ENCODE data around the gene TOX4.
"Not testable (repeated sequence)": the region's sequence is repeated elsewhere in the genome, so short reads cannot be mapped to it uniquely, and the experiment has no call there.

The TOX4 gene

DNA sequence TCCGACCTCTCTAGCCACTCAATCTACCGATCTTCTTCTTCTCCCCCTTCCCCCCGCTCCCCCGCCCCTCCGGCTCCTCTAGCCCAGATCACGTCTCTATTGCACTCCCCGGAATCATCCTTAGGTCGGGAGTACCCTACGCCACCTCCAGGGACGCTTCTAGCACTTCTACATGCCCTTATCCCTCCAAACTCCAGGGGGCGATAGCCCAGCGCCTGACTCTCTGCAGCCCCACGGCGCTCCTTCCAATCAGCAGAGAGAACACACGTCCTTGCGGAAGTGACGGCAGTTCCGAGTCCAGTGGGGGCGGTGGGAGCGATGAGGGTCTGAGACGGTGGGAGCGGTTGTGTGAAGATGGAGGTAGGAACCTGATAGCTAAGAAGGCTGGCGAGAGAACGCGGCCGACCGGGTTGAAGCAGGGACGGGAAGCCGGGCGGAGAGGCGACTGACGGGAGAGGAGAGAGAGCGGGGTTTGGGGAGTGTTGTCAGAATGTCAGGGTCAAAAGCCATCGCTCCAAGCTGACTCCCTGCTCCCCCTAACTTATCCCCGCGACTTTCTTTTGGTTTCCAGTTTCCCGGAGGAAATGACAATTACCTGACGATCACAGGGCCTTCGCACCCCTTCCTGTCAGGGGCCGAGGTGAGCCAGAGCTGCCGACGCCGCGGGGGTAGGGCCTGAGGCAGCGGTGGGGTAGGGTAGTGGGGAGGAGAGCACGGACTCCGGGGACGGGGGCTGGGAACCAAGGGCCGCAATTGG lies at the start of gene TOX4, which contains the start of gene RAB2B:
Gene TOX4, plus strand, starts transcription at position 271 of the 757 bp plus-strand sequence. Its CDS starts 84 bp downstream, at position 355.
Gene RAB2B, minus strand, starts transcription at position 35 of the 757 bp plus-strand sequence. CDS start 87 bp downstream, outside the sequence.
- peak; percentile 38 to 99 (median 97) for DNase-seq

DNA sequence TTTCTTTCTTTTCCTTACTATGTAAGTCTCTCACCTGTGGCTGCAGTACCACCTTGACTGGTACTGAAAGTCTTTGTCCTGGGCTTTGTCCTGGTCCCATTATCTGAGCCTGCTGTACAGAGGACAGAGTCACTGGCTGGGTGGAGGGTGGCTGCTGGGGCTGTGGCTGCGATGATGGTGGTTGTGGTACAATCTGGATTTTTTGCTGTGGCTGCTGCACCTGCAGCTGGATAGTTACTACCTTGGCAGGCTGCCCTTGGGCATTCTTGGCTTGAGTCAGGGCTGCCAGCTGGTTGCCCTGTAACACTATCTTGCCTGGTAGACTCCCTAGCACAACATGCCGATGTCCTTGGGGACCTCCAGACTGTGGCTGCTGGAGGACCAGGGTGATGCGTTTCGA lies 48.1 kb upstream of the TOX4 start:
- DNase-seq: peak in 2 of 56 donors; percentile 2 to 11

DNA sequence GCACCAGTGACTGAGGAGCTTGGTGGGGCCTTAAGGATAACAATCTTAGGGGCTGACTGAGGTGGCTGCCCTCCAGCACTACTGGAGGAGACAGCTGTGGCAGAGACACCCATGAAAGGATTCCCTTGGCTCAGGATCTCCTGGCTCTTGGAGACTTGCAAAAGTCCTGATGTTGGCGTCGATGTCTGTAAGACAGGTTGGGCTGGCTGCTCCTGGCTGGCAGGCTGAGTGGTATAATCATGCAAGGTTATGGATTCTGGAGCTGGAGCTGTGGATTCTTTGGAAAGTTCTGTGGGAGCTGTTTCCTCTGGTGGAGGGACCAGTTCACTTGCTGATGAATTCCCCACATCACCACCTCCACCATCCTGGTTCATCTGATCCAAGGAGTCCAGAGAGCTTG lies 45.9 kb upstream of the TOX4 start:
- no peak for DNase-seq

DNA sequence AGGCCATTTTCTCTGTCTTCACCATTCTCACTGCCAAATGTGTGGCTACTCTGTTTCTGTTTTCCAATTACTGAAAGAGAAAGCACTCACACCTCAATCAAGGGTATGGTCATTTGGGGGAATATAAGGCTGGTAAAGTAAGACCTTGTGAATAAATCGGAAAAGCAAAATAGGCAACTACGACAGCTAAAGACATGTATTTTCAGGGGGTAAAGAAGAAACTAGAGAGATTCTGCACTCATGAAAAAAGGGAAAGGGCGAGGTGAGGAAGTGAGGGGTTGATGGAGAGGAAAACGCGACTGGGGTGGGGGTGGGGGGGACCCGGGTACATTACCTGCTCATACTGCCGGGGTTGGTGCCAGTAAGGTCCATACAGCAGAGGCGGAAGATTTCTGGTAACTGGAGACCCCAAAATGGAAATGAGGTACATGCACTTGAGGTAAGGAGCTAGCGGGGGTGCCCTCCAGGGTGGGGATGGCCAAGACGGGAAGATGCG lies 40.4 kb upstream of the TOX4 start:
- no peak for DNase-seq

DNA sequence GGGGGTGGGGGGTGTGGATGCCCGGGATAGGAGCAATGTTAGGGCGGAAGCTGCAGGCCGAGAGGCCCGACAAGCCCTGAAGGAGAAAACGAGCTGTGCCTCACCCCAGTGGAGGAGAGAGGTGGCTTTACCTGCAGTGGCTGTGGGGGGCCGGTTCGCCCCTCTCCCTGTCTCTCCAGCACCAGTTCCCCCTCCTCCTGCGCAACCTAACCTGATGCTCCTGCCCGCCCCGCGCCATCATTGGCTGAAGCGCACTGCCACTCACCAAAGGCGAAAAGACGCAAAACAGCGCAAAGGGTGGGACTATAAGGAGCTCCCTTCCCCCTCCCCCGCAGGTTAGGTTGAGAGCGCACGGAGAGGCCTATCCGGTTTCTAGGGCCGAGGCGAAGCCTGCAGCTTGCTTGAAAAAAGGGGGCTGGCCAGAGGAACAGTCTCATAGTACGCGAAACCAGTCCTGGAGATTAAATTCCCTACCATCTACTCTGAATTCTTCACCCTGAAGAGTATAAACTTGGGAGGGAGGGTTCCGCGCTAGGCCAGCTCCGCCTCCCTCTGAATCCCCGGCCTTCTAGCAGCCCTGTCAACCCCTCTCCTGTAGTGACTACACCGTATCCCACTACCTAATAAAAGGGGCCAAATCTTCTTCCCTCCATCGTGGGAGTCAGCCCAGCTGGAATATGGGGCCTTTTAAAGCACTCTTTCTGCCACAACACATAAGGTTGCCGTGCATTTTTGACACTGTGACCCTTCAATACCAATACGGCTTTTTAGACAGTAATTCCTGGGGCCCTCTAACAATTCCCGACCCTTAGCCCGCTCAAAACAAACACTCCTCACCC lies 39.7 kb upstream of the TOX4 start:
- DNase-seq: peak; percentile 53 to 99 (median 96)

DNA sequence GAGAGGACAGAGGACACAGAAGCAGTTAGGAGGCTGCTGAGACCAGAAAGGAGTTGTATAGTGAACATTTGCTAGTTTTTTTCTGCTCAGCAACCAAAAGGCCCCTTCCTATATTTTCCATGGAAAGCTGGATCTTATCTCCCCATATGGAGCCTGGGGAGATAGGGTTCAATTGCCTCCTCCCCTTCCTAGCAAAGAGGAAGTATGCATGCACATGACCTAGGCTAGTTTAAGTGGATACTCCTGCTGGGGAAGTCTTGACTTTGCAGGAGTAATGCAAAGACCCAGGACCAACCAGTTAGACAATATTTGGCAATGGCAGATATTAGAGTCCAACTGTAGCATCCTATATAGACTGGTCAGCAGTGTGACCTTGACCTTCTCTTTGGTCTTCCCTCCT lies 36.1 kb upstream of the TOX4 start:
- DNase-seq: no peak

DNA sequence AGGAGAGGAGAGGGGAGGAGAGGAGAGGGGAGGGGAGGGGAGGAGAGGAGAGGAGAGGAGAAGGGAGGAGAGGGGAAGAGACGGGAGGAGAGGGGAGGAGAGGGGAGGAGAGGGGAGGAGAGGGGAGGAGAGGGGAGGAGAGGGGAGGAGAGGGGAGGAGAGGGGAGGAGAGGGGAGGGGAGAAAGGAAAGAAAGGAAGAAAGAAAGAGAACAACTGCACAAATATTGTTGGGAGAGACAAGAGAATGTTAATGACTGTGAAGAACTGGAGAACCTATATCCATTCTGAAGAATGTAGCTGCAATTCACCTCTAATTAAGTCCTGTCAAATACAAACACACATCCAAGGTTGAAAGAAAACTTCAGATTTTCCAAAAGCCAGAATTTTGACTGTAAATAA lies 34.3 kb upstream of the TOX4 start:
- not testable (repeated sequence) for DNase-seq

DNA sequence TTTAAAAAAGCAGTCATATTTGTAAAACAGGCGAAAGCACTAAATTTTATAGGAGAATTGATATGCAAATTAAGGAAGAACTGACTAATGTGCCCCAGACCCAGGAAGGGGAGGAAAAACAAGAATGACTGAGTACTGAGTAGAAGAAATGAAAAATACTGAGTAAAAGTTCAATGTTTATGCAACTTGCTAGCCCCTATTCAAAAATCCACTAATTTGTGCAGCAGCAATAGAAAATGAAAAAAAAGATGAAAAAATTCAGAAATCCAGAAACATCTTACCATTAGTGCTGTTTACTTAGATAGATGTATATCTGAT lies 27.1 kb upstream of the TOX4 start:
- no peak for DNase-seq

DNA sequence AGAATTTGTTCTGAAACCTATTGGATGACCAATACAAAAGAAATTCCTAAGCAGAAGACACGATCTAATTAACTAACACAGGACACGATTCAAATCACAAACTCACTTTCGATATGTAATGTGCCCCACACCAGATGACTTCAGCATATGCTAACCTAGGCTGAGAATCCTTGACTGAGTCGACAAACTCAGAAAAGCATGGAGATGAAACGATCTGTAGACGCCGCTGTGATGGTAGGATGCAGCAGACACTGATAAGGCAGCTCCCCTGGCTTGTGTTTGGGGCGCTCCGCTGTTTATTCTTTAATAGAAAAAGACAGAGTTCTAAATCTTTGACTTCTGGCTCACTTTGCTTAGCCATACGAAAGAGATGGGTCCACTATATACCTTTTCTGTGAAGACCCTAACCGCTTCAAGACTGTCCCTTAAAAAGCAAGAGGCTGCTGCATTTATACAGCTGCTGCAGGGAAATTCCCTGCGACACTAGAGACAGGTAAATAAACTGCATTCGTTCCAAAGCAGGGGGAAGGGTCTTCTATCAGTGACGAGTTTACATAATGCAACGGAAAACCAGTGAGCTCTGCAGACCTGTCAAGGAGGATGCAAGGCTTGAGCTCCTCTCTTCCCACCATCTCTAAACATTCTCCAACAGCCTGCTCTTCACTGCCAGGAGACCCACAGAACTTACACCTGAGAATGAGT lies 22.0 kb upstream of the TOX4 start:
- no peak for DNase-seq

DNA sequence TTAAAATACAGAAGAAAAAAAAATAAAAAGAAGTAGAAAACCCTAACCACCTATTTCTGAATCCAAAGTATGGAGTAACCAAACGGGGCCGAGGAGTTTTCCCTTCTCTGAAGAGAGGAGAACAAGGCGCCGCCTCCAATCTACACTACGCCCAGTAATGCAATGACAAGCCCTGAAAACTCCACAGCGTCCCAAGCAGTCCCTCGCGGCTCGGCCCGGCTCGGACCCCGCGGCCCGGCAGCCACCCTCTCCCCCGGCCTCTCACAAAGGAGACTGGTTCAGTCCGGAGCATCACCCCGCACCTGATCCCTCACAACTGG lies 21.4 kb upstream of the TOX4 start:
- peak in 2 of 56 donors; percentile 33 to 64 for DNase-seq

DNA sequence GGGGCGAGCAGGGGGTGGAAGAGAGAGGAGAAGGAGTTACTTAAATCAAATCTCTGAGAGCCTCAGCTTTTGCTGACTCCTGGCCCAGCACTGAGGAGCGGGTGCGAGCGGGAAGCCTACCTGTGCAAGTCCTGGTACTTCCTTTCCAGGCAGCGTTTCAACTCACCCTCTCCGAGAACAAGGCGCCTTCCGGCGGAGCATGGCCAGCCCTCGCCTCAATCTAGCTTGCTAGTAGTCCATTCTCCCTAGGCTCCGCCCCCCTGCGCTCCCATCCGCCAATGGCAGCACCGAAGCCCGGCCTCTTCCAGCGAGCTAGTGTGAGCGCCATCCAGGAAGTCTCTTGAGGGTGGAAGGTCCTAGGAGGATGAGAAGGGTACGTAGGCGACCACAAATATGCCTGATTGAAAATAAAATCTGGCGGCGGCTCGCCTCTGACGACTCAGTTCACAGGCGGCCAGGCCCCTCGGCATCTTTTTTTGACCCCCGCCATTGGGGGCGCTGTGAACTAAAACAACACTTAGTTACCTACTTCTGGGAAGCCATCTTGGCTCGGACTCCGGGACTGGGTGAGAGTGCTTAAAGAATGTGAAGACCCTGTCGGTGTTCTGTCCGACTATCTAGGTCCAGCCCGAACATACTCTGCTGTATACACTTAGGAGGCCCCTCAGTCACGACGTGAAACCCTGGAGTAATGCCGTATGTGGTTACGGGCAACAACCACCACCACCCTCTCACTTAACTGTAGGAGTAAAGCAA lies 20.9 kb upstream of the TOX4 start, which contains the start of gene CHD8:
Gene CHD8, minus strand, starts transcription at position 212 of the 756 bp plus-strand sequence. CDS start 24,480 bp downstream, outside the sequence.
- DNase-seq: peak; percentile 79 to 100 (median 99)

DNA sequence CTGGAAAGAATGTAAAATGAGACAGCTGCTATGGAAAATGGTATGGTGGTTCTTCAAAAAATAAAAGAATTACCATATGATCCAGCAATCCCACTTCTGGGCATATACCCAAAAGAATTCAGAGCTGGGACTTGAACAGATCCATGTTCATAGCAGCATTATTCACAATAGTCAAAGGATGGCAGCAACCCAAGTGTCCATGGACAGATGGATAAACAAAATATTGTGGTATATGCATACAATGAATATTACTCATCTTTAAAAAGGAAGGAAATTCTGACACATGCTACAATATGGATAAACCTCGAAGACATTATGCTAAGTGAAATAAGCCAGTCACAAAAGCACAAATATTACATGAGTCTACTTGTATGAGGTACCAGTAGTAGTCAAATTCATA lies 9.4 kb upstream of the TOX4 start:
- peak in 3 of 56 donors; percentile 0 to 10 (median 3) for DNase-seq

DNA sequence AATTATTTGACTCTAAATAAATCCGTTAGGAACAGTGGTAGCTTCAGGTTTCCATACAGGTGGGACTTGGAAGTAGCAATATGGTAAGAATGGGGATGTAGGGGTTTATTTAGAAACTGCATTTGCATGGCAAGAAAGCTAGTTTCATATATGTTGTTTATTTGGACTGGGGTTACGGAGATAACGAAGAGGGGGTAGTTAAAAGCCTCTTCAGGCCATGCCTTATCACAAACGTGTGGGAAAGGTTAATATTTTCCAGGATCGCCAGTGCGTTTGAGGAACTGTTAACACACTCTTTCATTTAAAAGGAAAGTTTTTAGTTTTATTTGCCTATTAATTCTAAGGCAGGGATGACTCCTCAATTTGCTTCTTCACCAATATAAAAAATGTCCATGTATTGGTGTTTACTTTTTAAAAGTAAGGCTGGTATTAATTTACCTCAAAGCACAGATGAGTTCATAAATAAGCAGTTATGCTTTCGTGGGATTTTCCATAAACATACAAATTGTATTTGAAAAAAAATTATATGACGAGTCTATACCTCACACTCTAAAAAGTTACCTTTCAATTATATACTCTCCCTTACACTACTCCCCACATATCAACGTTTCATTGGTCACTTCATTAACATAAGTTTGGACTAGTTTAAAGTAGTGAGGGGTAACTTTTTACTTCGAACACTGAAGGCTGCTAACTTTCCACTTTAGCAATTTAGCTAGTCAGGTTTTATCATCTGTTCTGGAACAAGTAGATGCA lies 1.1 kb upstream of the TOX4 start:
- DNase-seq: no peak

DNA sequence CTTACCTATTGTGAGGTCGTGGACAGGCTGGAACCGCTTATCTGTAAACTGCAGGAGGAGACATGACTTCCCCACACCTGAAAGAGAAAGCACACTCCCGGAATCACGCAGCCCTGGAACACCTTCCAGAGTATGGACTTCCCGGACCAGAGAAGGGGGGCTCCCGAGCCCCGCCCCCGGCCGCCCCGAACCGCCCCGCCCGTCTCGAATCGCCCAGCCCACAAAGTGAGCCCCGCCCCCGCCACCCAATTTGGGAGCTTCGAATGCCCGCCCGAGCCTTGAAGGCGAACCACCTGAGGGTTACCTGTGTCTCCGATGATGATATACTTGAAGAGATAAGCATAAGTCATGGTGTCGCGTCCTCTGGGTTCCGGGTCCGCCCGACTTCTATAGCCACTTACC lies 471 bp upstream of the TOX4 start:
- DNase-seq: peak in 28 of 56 donors; percentile 53 to 94 (median 82)

DNA sequence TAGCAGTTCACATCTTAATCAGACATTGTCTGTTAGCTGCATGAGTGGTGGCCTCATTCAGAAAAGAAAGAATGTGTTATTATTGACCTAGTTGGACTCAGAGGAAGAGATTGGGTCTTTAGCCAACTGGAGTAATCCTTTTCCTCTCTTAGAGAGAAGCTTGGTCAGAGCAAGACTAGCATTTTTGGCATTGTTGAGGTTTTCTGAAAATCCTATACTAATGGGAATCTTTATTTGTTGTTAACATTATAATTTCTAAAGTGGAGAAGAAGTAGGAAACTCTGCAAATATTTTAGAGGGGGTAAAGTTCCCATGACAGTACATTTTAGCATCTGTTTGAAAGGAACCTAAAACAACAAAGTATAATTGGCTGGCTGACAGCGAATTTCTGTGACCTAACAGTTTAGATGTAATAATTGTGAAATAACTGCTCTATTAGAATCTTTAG lies 9.7 kb downstream of the TOX4 start:
- no peak for DNase-seq

DNA sequence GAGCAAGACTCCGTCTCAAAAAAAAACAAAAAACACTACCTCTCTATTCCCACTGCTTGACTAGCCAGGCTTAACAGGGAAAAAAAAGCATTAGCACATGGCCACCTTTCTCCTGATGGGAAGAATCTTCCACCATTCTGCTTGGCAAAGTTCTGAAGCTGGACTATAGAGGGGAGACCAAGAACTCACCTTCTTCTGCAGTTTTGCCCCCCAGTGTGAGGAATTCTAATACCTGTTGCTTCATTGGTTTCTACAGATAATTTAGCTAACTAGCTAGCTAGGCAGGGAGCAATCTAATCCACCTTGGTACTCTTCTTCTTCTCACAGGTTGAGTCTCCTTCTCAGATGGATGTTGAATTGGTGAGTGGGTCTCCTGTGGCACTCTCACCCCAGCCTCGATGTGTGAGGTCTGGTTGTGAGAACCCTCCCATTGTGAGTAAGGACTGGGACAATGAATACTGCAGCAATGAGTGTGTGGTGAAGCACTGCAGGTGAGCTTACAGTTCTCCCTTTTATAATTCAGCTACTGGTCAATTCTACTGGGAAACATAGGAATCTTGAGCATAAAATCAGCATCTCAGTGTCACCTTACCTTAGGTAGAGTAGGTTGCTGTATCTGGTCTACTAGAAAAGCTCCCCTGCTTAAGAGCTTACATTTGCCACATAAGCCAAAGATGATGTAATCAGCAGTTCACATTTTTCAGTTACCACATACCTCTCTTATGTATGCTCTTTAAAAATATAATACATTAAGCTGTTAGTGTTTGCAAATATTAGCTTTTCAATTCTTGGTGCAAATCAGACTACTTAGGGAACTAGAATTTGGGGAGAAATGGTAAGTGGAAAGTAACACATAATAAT lies 18.1 kb downstream of the TOX4 start:
- DNase-seq: no peak

DNA sequence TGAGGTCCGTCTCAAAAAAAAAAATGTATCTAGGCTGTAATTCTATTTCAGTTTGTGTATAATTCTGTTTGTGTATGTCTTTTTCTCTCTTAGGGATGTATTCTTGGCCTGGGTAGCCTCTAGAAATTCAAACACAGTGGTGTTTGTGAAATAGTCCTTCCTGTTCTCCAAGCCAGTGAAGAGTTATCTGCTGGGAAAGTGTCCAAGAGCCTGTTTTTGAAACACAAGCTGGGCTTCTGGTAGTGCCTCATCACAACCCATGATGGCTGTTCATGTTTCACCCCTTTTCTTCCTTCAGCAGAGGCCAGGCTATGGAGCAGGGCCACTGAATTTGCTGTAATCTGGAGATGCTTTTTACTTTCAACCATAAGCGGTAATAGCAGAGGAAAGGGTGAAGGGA lies 19.5 kb downstream of the TOX4 start:
- DNase-seq: no peak

DNA sequence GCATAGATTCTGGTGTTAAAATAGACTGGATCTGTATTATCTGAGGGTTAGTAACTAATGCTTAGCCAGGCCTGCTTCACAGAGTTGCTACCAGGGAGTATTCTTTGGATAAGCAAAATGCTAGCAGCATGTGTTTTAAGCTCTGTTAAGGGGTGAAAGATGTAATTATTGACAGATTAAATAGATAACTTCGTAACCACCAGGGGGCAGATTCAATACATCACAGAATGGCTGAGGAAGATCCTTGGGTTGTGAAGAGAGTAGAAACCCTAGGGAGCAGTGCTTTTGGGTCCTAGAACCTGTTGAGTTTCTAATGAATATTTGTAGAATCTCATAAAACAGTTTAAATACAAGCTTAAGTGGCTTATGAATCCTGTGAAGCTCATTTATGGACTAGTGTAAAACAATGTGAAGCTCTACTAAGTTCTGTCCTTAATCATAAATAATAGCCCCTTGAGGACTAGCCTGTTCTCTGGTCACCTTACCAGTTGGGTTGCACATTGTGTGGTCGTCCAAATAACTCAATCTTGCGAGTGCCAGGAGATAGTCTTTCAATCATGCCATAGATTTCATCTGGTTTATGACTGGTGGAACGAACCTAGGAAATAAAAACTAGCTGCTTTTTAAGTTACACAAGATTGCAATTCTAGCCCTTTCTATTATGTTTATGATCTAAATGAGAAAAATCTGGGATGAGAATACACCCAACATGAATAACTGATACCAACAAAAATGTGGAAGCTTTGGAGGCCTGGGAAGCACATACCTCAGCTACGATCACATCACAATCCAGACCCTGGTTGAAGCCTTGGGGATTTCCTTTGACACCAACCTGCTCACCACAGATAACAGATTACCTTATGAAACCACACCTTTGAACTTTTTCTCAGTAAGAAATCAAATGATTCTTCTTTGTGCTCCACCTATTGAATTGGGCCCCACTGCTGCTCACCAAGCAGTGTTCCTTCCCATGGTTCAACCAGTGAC lies 21.8 kb downstream of the TOX4 start:
- DNase-seq: peak in 2 of 56 donors; percentile 21 to 28
